ENCODE results near the gene GLCCI1. TPM values are rescaled to one million over a fixed set of nuclear protein-coding genes. Genes with fewer than 3 reads are reported as not detected.

The GLCCI1 gene
- total RNA-seq, 6 donors from 2014 or later = 27.4 to 240 (median 46.6) TPM

DNA sequence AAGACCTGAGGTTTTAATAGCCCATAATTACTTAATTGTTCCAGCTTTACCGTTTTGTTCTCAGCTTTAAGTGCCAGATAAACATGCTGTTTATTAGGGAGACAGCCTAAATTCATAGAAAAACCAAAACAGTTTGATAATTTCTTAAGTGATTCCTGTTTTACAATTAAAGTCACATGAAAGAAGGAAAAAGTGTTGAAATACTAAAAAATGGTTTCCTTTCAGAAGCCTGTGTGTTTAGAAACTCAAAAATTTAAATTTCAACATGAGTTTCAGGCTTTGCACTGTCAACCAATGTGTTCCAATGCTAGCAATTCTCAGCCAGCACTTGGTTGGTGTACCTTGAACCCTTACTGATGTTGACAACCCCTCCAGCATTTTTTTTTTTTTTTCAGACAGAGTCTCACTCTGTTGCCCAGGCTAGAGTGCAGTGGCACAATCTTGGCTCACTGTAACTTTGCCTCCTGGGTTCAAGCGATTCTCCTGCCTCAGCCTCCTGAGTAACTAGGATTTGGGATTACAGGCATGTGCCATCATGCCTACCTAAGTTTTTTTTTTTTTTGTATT lies 158.1 kb downstream of the GLCCI1 start:
- no peak for ATAC-seq (ENCODE audit: low FRiP score in 2 of 2)
- H3K27ac ChIP-seq = peak overlapping the region in 1 of 4 donors; percentile 45
- TF ChIP-seq, protein P1, sequence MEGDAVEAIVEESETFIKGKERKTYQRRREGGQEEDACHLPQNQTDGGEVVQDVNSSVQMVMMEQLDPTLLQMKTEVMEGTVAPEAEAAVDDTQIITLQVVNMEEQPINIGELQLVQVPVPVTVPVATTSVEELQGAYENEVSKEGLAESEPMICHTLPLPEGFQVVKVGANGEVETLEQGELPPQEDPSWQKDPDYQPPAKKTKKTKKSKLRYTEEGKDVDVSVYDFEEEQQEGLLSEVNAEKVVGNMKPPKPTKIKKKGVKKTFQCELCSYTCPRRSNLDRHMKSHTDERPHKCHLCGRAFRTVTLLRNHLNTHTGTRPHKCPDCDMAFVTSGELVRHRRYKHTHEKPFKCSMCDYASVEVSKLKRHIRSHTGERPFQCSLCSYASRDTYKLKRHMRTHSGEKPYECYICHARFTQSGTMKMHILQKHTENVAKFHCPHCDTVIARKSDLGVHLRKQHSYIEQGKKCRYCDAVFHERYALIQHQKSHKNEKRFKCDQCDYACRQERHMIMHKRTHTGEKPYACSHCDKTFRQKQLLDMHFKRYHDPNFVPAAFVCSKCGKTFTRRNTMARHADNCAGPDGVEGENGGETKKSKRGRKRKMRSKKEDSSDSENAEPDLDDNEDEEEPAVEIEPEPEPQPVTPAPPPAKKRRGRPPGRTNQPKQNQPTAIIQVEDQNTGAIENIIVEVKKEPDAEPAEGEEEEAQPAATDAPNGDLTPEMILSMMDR (IDR thresholded peaks at IDR 0.05) = no peak
- TF ChIP-seq EP300 (IDR thresholded peaks at IDR 0.05) = no peak
- no peak for DNase-seq
- 70 to 82% methylated on average over 2 of the region's 2 CpGs for WGBS, 2 donors
- H3K4me3 ChIP-seq = no peak overlapping the region
- peaks cover 0 to 11% (median 5%) of the 10 kb centered on the region in 4 donors for H3K36me3 ChIP-seq
- no peaks in the 10 kb centered on the region for H3K4me1 ChIP-seq
- H3K27me3 ChIP-seq = no peaks in the 10 kb centered on the region
- no peaks in the 10 kb centered on the region for H3K9me3 ChIP-seq

DNA sequence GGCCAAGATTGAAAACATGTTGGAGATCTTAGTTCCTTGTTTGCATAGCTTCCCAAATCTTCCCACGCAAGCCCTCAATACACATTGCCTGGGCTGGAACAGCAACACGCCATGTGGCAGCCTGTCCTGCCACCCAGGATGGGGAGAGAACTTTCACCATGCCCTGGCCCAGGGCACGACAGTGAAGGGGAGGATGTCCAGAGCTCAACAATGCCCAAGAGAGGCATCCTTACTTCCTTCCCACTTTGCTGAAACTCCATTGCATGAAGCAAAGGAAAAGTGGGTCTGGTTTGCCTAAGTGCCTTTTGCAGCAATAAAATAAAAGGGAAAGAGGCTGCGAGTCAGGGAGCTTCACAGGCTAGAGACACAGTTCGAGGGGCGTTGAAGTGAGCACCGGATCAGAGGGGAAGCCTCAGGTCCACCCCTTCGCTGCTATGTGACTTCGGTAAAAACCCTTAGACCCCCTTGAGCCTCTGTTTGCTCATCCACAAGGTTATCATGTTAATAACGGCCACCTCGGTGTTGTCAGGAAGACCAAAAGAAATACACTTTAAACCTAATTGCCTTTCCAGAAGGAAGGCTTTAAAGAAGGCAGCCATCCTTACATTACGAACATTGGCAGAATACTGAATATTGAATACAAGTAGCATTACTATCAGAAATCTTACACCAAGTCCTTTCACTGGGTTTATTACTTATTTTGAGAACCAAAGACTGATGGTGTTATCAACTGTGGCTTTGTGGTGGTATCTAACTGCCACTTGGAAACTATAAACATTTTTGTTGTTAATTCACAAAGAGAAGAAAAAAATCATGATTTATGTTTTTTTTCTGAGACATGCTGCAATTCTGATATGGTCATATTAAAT lies 160.1 kb downstream of the GLCCI1 start:
- TF ChIP-seq, protein P1 (IDR thresholded peaks at IDR 0.05) = no peak
- no peak for TF ChIP-seq POLR2AphosphoS5 (IDR thresholded peaks at IDR 0.05)
- no peak for TF ChIP-seq POLR2A (IDR thresholded peaks at IDR 0.05)
- TF ChIP-seq EP300 (IDR thresholded peaks at IDR 0.05) = no peak
- 73 to 75% methylated on average over 12 of the region's 12 CpGs for WGBS, 2 donors
- Histone ChIP-seq H3K27ac (no peak overlapping the region), H3K27me3 (no peaks in the 10 kb centered on the region), H3K9me3 (no peaks in the 10 kb centered on the region), H3K4me1 (no peaks in the 10 kb centered on the region), H3K36me3 (peaks cover 0 to 10% (median 2%) of the 10 kb centered on the region in 4 donors), H3K4me3 (no peak overlapping the region)
- no peak for DNase-seq
- ATAC-seq (ENCODE audit: low FRiP score in 2 of 2) = no peak

DNA sequence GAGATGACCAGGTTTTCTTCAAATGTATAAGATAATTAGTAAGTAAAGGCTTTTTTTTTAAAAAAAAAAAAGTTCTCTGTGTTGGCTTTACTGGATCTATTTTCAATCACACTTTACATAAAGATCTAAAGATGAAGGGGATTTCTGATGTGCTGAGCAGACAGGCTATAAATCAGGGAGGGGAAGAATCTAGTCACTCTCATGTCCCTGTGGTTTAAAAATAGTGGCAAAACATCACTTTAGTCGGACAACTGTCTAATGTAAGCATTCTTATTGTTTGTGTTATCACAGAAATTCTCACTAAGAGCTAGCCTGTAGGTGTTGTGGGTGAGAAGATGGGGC lies 160.7 kb downstream of the GLCCI1 start:
- H3K27me3 ChIP-seq = no peaks in the 10 kb centered on the region
- TF ChIP-seq, protein P1 (IDR thresholded peaks at IDR 0.05) = no peak
- no peak for TF ChIP-seq POLR2AphosphoS5 (IDR thresholded peaks at IDR 0.05)
- H3K27ac ChIP-seq = no peak overlapping the region
- DNase-seq (no peak), ATAC-seq (ENCODE audit: low FRiP score in 2 of 2) (no peak)
- H3K4me3 ChIP-seq = no peak overlapping the region
- H3K9me3 ChIP-seq = no peaks in the 10 kb centered on the region
- H3K4me1 ChIP-seq = no peaks in the 10 kb centered on the region
- H3K36me3 ChIP-seq = peaks cover 0 to 10% (median 2%) of the 10 kb centered on the region in 4 donors
- 62 to 71% methylated on average over 1 of the region's 1 CpG for WGBS, 2 donors

DNA sequence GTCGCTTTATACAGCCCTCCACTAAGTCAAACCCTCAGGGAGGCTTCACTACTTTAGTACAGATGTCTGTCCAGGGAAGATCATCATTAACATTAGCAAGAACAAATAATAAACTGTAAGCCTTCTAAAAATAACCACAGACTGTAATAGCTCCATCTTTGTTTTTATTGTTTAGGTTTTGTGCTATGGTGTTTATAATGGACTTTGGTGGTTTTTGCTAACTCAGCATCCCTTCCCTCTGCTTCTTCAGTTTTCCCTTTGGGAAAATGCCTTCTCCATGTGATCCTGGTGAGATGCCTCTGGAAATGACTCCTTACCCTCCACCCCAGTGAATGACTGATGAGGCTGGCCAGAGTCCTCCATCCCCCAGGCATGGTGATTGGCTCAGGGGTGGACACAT lies 162.1 kb downstream of the GLCCI1 start:
- Histone ChIP-seq H3K27ac (no peak overlapping the region), H3K4me3 (no peak overlapping the region), H3K4me1 (no peaks in the 10 kb centered on the region), H3K9me3 (no peaks in the 10 kb centered on the region), H3K36me3 (peaks cover 0 to 10% (median 0%) of the 10 kb centered on the region in 4 donors), H3K27me3 (no peaks in the 10 kb centered on the region)
- 92 to 96% methylated on average over 1 of the region's 1 CpG for WGBS, 2 donors
- TF ChIP-seq POLR2A (IDR thresholded peaks at IDR 0.05) = no peak
- no peak for DNase-seq
- ATAC-seq (ENCODE audit: low FRiP score in 2 of 2) = no peak

DNA sequence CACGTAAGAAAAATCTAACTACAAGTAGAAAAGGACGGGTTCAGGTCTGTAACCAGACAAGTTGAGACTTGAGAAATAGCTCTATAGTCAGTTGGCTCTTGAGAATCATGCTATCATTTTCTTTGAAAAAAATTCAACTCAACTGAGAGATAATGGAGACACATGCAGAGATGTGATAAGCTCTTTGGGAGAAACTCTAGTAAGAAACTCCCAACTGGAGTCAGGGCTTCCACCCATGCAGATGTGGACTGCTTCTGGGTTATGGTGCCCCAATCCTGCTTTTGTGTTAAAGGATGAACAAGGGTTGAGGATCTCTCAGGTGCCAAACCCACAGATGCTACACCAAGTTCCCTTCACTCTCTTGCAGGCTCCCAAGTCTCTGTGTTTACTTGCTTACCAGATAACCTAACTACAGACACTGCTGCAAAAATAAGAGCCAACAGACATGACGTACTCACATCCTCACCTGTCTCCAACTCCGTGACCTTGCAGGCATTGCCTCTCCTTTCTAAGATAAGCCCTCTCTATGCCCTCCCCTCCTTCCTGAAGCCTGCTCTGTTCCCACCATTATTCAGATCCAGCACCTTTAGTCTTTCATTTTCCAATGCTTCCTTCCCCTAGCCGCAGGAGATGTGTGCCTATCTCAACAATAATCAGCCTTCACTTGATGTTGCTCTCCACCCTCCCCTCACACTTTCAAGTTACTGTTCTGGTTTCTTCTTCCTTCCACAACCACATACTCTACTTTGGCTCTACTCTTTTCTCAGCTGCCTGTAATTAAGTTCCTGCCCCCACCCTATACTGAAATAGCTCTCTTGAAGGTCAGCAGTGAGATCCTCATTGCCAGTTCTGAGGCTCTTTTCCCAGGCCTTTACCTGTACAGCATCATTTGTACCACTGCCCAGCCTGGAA lies 163.4 kb downstream of the GLCCI1 start:
- 81 to 83% methylated on average over 5 of the region's 5 CpGs for WGBS, 2 donors
- no peak for ATAC-seq (ENCODE audit: low FRiP score in 2 of 2)
- peak overlapping the region in 1 of 4 donors; percentile 1 for H3K27ac ChIP-seq

More for the DNA sequence above, 163.4 kb downstream of the GLCCI1 start:
- H3K36me3 ChIP-seq = peaks cover 0 to 10% (median 0%) of the 10 kb centered on the region in 4 donors
- DNase-seq = no peak
- no peaks in the 10 kb centered on the region for H3K4me1 ChIP-seq
- H3K9me3 ChIP-seq = no peaks in the 10 kb centered on the region
- H3K4me3 ChIP-seq = no peak overlapping the region
- no peaks in the 10 kb centered on the region for H3K27me3 ChIP-seq
- TF ChIP-seq POLR2AphosphoS5 (IDR thresholded peaks at IDR 0.05) (no peak), POLR2A (IDR thresholded peaks at IDR 0.05) (no peak)
- TF ChIP-seq, protein P1 (IDR thresholded peaks at IDR 0.05) = no peak
